HEK293 (cell line): ENCODE measurements around the gene NCF2.

ENCODE experiments used
- CTCF ChIA-PET: fragments of 350-600 bp; formaldehyde crosslinking; extraction: SDS; loops from one replicate; lab custom pipeline; 2021; ENCODE audit warnings: antibody characterized with exemption; lab: Yijun Ruan, JAX
- POLR2A ChIA-PET: fragments of 300-600 bp; formaldehyde crosslinking; extraction: SDS; loops from one replicate; lab custom pipeline; 2020; ENCODE audit warnings: antibody characterized with exemption, inconsistent platforms; lab: Yijun Ruan, JAX
- H3K27ac ChIP-seq: fragments of 200-500 bp; sonication (Bioruptor generic); 2 replicates; pipeline ENCODE4 v1.5.1; 2014; ENCODE audit warnings: low read depth, low read length, control low read depth, inconsistent platforms; ENCODE audit errors: extremely low read depth
- H3K36me3 ChIP-seq, 2 experiments: fragments of 200-500 bp in 1 of 2; sonication (Bioruptor generic) in 1 of 2; 1 replicate in 1 of 2; 2 replicates in 1 of 2; pipeline ENCODE4 v1.5.1; 2014 to 2017; ENCODE audit warnings: inconsistent platforms in 2 of 2, low read length in 2 of 2; ENCODE audit not compliant: control insufficient read depth in 2 of 2, insufficient read depth in 1 of 2
- H3K4me1 ChIP-seq: fragments of 200-500 bp; sonication (Bioruptor generic); 2 replicates; pipeline ENCODE4 v1.5.1; 2014; ENCODE audit warnings: mild to moderate bottlenecking, low read length, inconsistent platforms; ENCODE audit not compliant: control insufficient read depth, insufficient read depth
- H3K4me3 ChIP-seq: 2 replicates; pipeline ENCODE4 v1.5.1; 2011; ENCODE audit warnings: low read depth, mild to moderate bottlenecking, control low read depth, low read length, moderate library complexity
- H3K9me3 ChIP-seq: fragments of 200-500 bp; sonication (Bioruptor generic); 2 replicates; pipeline ENCODE4 v1.5.1; 2014; ENCODE audit warnings: low read depth, low read length, inconsistent platforms; ENCODE audit not compliant: control insufficient read depth, insufficient read depth
- ELK4 ChIP-seq: IDR thresholded peaks from 2 replicates; pipeline ENCODE4 v1.6.1; 2011; ENCODE audit warnings: mild to moderate bottlenecking, low read depth, low read length, borderline replicate concordance
- OSR2 ChIP-seq: fragments of 450-650 bp; formaldehyde crosslinking; IDR thresholded peaks from 2 replicates; pipeline ENCODE4 v1.5.1; 2016; ENCODE audit warnings: missing biosample characterization, missing genetic modification characterization
- PRDM4 ChIP-seq: fragments of 450-650 bp; formaldehyde crosslinking; IDR thresholded peaks from 2 replicates; pipeline ENCODE4 v1.5.1; 2017; ENCODE audit warnings: missing biosample characterization, missing genetic modification characterization
- SP2 ChIP-seq: fragments of 450-650 bp; formaldehyde crosslinking; IDR thresholded peaks from 2 replicates; pipeline ENCODE4 v1.5.1; 2016; ENCODE audit warnings: missing biosample characterization, missing genetic modification characterization
- SP3 ChIP-seq: fragments of 450-650 bp; formaldehyde crosslinking; IDR thresholded peaks from 2 replicates; pipeline ENCODE4 v1.5.1; 2016; ENCODE audit warnings: missing biosample characterization, missing genetic modification characterization
- TRIM28 ChIP-seq: IDR thresholded peaks from 2 replicates; pipeline ENCODE4 v1.6.1; 2011; ENCODE audit warnings: low read length, control low read depth, borderline replicate concordance
- ZBTB21 ChIP-seq: fragments of 450-650 bp; formaldehyde crosslinking; IDR thresholded peaks from 2 replicates; pipeline ENCODE4 v1.5.1; 2017; ENCODE audit warnings: missing biosample characterization, missing genetic modification characterization
- ZEB2 ChIP-seq: fragments of 450-650 bp; formaldehyde crosslinking; IDR thresholded peaks from 2 replicates; pipeline ENCODE4 v1.5.1; 2016; ENCODE audit warnings: missing biosample characterization, missing genetic modification characterization
- ZIC2 ChIP-seq: fragments of 450-650 bp; formaldehyde crosslinking; IDR thresholded peaks from 2 replicates; pipeline ENCODE4 v1.5.1; 2016; ENCODE audit warnings: missing biosample characterization, missing genetic modification characterization
- ZNF10 ChIP-seq: fragments of 450-650 bp; formaldehyde crosslinking; IDR thresholded peaks from 2 replicates; pipeline ENCODE4 v1.5.1; 2017; ENCODE audit warnings: missing biosample characterization, missing genetic modification characterization
- ZNF16 ChIP-seq: fragments of 450-650 bp; formaldehyde crosslinking; IDR thresholded peaks from 2 replicates; pipeline ENCODE4 v1.5.1; 2016; ENCODE audit warnings: low read depth, missing biosample characterization, missing genetic modification characterization
- ZNF214 ChIP-seq: fragments of 450-650 bp; formaldehyde crosslinking; IDR thresholded peaks from 2 replicates; pipeline ENCODE4 v1.5.1; 2017; ENCODE audit warnings: missing biosample characterization, mild to moderate bottlenecking, missing genetic modification characterization, borderline replicate concordance
- ZNF266 ChIP-seq: fragments of 450-650 bp; formaldehyde crosslinking; IDR thresholded peaks from 2 replicates; pipeline ENCODE4 v1.5.1; 2016; ENCODE audit warnings: missing biosample characterization, missing genetic modification characterization, low read depth
- ZNF37A ChIP-seq: fragments of 450-650 bp; IDR thresholded peaks from 2 replicates; pipeline ENCODE4 v1.5.1; 2018; ENCODE audit warnings: missing biosample characterization, missing genetic modification characterization
- ZNF394 ChIP-seq: fragments of 450-650 bp; formaldehyde crosslinking; IDR thresholded peaks from 2 replicates; pipeline ENCODE4 v1.5.1; 2016; ENCODE audit warnings: missing biosample characterization, missing genetic modification characterization, mild to moderate bottlenecking, moderate library complexity, borderline replicate concordance
- ZNF404 ChIP-seq: fragments of 450-650 bp; formaldehyde crosslinking; IDR thresholded peaks from 2 replicates; pipeline ENCODE4 v1.5.1; 2017; ENCODE audit warnings: missing biosample characterization, missing genetic modification characterization
- ZNF423 ChIP-seq: fragments of 450-650 bp; formaldehyde crosslinking; IDR thresholded peaks from 2 replicates; pipeline ENCODE4 v1.5.1; 2016; ENCODE audit warnings: missing biosample characterization, missing genetic modification characterization
- ZNF433 ChIP-seq: fragments of 450-650 bp; formaldehyde crosslinking; IDR thresholded peaks from 2 replicates; pipeline ENCODE4 v1.5.1; 2016; ENCODE audit warnings: missing biosample characterization, missing genetic modification characterization, low read depth
- ZNF510 ChIP-seq: fragments of 450-650 bp; formaldehyde crosslinking; IDR thresholded peaks from 2 replicates; pipeline ENCODE4 v1.5.1; 2018; ENCODE audit warnings: mild to moderate bottlenecking, missing genetic modification characterization, missing biosample characterization; ENCODE audit not compliant: insufficient replicate concordance
- ZNF549 ChIP-seq: fragments of 450-650 bp; IDR thresholded peaks from 2 replicates; pipeline ENCODE4 v1.5.1; 2018; ENCODE audit warnings: missing biosample characterization, missing genetic modification characterization, mild to moderate bottlenecking, inconsistent platforms, moderate library complexity
- ZNF677 ChIP-seq: fragments of 450-650 bp; IDR thresholded peaks from 2 replicates; pipeline ENCODE4 v1.5.0; 2018; ENCODE audit warnings: missing biosample characterization, mild to moderate bottlenecking, missing genetic modification characterization, moderate library complexity
- ZNF747 ChIP-seq: fragments of 450-650 bp; formaldehyde crosslinking; IDR thresholded peaks from 2 replicates; pipeline ENCODE4 v1.5.1; 2016; ENCODE audit warnings: missing biosample characterization, missing genetic modification characterization
- ZNF76 ChIP-seq: fragments of 450-650 bp; formaldehyde crosslinking; IDR thresholded peaks from 2 replicates; pipeline ENCODE4; 2016; ENCODE audit warnings: low read depth, missing biosample characterization, missing genetic modification characterization, borderline replicate concordance
- ZNF768 ChIP-seq: fragments of 450-650 bp; formaldehyde crosslinking; IDR thresholded peaks from 2 replicates; pipeline ENCODE4 v1.5.1; 2018; ENCODE audit warnings: missing biosample characterization, mild to moderate bottlenecking, missing genetic modification characterization
- ZSCAN5A ChIP-seq: fragments of 450-650 bp; formaldehyde crosslinking; IDR thresholded peaks from 2 replicates; pipeline ENCODE4 v1.5.1; 2016; ENCODE audit warnings: missing biosample characterization, missing genetic modification characterization
- TF ChIP-seq, protein P1 (sequence below): fragments of 450-650 bp; formaldehyde crosslinking; IDR thresholded peaks from 2 replicates; pipeline ENCODE4 v1.5.1; 2016; ENCODE audit warnings: missing biosample characterization, missing genetic modification characterization

Gene NCF2

GRCh38 chr1:183548116-183548515 is 42.1 kb downstream of the NCF2 start:
- H3K36me3 ChIP-seq, result peaks cover 26 to 87% of the 10 kb centered on the region in 2 experiments; a peak in 2 of 3 replicates
- CTCF ChIA-PET, result interaction anchor here (0.7 to 1.1 kb wide), 2 partner anchors 25 to 75 kb away, joined by 3 read pairs; no protein-coding TSS in a partner anchor
- no peak overlapping the region for H3K27ac ChIP-seq
- no peaks in the 10 kb centered on the region for H3K4me1 ChIP-seq
- POLR2A ChIA-PET, result no interaction called here
- H3K9me3 ChIP-seq, result no peaks in the 10 kb centered on the region
- TF ChIP-seq ZIC2 (tag by site-specific recombination), result 0 out of 2 replicates have a peak, but pooled peaks have one; percentile 11
- TF ChIP-seq ELK4, result no peak
- 0 out of 2 replicates have a peak, but pooled peaks have one; percentile 23 for TF ChIP-seq ZNF423 (tag by site-specific recombination)
- no peak for TF ChIP-seq ZNF549
- peak; percentile 63 for TF ChIP-seq OSR2 (tag by site-specific recombination)
- H3K4me3 ChIP-seq, result no peak overlapping the region

- no peak overlapping the region for H3K4me3 ChIP-seq
- ChIA-PET POLR2A (no interaction called here), CTCF (no interaction called here)
- H3K4me1 ChIP-seq, result no peaks in the 10 kb centered on the region
- no peak overlapping the region for H3K27ac ChIP-seq
- no peaks in the 10 kb centered on the region for H3K9me3 ChIP-seq
- H3K36me3 ChIP-seq, result peaks cover 34 to 82% of the 10 kb centered on the region in 2 experiments
- TF ChIP-seq ZNF768, result no peak
- TF ChIP-seq ZNF37A (tag by site-specific recombination), result no peak
- no peak for TF ChIP-seq ZNF677 (tag by site-specific recombination)
- no peak for TF ChIP-seq SP2 (tag by site-specific recombination)
- TF ChIP-seq ZSCAN5A, result no peak
- TF ChIP-seq ZNF10 (tag by site-specific recombination), result no peak
- TF ChIP-seq ZBTB21 (tag by site-specific recombination), result no peak
- no peak for TF ChIP-seq ZNF214 (tag by site-specific recombination)
- TF ChIP-seq ZNF16, result no peak
- TF ChIP-seq SP3, result no peak
- no peak for TF ChIP-seq ZNF510 (tag by site-specific recombination)
Observed at GRCh38 chr1:183546427-183546826, 43.8 kb downstream of the NCF2 start.

DNA sequence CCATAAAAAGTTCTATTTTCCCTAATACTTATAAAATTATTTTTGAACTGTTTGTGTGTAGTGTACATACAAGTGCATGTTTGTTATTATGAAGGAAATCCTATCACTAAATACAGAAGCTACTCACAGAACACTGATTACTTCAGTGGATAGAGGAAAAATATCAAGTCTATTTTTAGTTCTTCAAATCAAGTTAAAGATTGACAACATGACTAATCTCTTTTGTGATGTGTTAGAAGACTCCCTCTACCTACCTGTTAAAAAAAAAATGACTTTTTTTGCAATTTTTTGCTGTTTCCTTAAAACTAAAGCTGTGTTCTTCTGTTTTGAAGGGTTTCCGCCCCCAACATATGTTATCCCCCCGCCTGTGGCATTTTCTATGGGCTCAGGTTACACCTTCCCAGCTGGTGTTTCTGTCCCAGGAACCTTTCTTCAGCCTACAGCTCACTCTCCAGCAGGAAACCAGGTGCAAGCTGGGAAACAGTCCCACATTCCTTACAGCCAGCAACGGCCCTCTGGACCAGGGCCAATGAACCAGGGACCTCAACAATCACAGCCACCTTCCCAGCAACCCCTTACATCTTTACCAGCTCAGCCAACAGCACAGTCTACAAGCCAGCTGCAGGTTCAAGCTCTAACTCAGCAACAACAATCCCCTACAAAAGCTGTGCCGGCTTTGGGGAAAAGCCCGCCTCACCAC is 45.5 kb downstream of the NCF2 start:
- peaks cover 32 to 78% of the 10 kb centered on the region in 2 experiments for H3K36me3 ChIP-seq
- POLR2A ChIA-PET, result no interaction called here
- CTCF ChIA-PET, result interaction anchor here (0.7 to 1.0 kb wide), 2 partner anchors 62 to 76 kb away, joined by 3 read pairs; no protein-coding TSS in a partner anchor
- no peaks in the 10 kb centered on the region for H3K9me3 ChIP-seq
- H3K4me1 ChIP-seq, result no peaks in the 10 kb centered on the region
- no peak overlapping the region for H3K4me3 ChIP-seq
- no peak overlapping the region for H3K27ac ChIP-seq
- TF ChIP-seq PRDM4 (tag by site-specific recombination) (no peak), ZNF747 (tag by site-specific recombination) (no peak), ZNF76 (no peak), ZNF404 (no peak), ZNF266 (tag by site-specific recombination) (no peak), ZNF214 (tag by site-specific recombination) (no peak), ZNF394 (no peak), TRIM28 (no peak), ZNF433 (tag by site-specific recombination) (no peak), ZEB2 (tag by site-specific recombination) (no peak)
- TF ChIP-seq, protein P1, sequence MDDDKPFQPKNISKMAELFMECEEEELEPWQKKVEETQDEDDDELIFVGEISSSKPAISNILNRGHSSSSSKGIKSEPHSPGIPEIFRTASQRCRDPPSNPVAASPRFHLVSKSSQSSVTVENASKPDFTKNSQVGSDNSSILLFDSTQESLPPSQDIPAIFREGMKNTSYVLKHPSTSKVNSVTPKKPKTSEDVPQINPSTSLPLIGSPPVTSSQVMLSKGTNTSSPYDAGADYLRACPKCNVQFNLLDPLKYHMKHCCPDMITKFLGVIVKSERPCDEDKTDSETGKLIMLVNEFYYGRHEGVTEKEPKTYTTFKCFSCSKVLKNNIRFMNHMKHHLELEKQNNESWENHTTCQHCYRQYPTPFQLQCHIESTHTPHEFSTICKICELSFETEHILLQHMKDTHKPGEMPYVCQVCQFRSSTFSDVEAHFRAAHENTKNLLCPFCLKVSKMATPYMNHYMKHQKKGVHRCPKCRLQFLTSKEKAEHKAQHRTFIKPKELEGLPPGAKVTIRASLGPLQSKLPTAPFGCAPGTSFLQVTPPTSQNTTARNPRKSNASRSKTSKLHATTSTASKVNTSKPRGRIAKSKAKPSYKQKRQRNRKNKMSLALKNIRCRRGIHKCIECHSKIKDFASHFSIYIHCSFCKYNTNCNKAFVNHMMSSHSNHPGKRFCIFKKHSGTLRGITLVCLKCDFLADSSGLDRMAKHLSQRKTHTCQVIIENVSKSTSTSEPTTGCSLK (tag by site-specific recombination), result no peak
